A549 (cell line): ENCODE measurements around the gene TMEM59L. TPM values are rescaled to one million over a fixed set of nuclear protein-coding genes. Genes with fewer than 3 reads are reported as not detected.

Experiments
- ATAC-seq, 2 experiments: fragments of 200-7000 bp in 1 of 2; fragments of >200 bp in 1 of 2; cut with Nextera tagmentation in 1 of 2; cut with Tn5 transposase in 1 of 2; 3 replicates each; pipeline versions ENCODE4 v1.8.0 to v1.9.1; 2018 to 2020; ENCODE audit warnings: mild to moderate bottlenecking in 1 of 2, moderate library complexity in 1 of 2
- CTCF ChIA-PET: fragments of 300-600 bp; sonication (Branson Sonifier 250); formaldehyde crosslinking; extraction: SDS; loops from one replicate; lab custom pipeline; 2021; ENCODE audit warnings: antibody characterized with exemption, inconsistent platforms; lab: Yijun Ruan, JAX
- POLR2A ChIA-PET: fragments of 350-600 bp; formaldehyde crosslinking; extraction: SDS; loops from one replicate; lab custom pipeline; 2021; ENCODE audit warnings: antibody characterized with exemption, inconsistent platforms; lab: Yijun Ruan, JAX
- DNase-seq, 2 experiments: peaks; one replicate each; pipeline versions ENCODE4 v3.0.0 to v3.0.0-alpha.2; 2011 to 2016; ENCODE audit warnings: low read depth in 1 of 2, low spot score in 1 of 2
- FAIRE-seq: peaks from 2 replicates; lab custom pipeline; 2011; peaks lifted over from hg19 to GRCh38; lab: Jason Lieb, UNC
- H3K27ac ChIP-seq, 2 experiments: fragments of >200 bp; sonication (Bioruptor Twin); formaldehyde crosslinking; 3 replicates each; pipeline ENCODE4 v1.5.1; 2016 to 2017
- H3K4me1 ChIP-seq: fragments of >200 bp; sonication (Bioruptor Twin); formaldehyde crosslinking; 3 replicates; pipeline ENCODE4 v1.6.1; 2016
- H3K4me2 ChIP-seq: fragments of >200 bp; sonication (Bioruptor Twin); formaldehyde crosslinking; 3 replicates; pipeline ENCODE4 v1.6.1; 2016
- H3K4me3 ChIP-seq: fragments of >200 bp; sonication (Bioruptor Twin); formaldehyde crosslinking; 3 replicates; pipeline ENCODE4 v1.5.1; 2016
- H3K9me3 ChIP-seq: fragments of >200 bp; sonication (Bioruptor Twin); formaldehyde crosslinking; 3 replicates; pipeline ENCODE4 v1.6.1; 2016
- ATOH8 ChIP-seq: fragments of 250-450 bp; sonication (Bioruptor Pico); IDR thresholded peaks from 2 replicates; pipeline ENCODE4 v1.5.0; 2020; ENCODE audit warnings: low read depth, mild to moderate bottlenecking, moderate library complexity
- CBX2 ChIP-seq: fragments of 200-600 bp; sonication (generic); IDR thresholded peaks from 2 replicates; pipeline ENCODE4 v1.6.1; 2016; ENCODE audit warnings: low read depth, mild to moderate bottlenecking, borderline replicate concordance
- CEBPB ChIP-seq, 2 experiments: fragments of >200 bp in 1 of 2; sonication (Bioruptor Twin) in 1 of 2; formaldehyde crosslinking in 1 of 2; IDR thresholded peaks; 2 replicates each; pipeline ENCODE4 v1.6.1; 2012 to 2016
- CHD2 ChIP-seq: fragments of 150-350 bp; IDR thresholded peaks from 2 replicates; pipeline ENCODE4 v1.6.1; 2014; ENCODE audit warnings: low read length; ENCODE audit not compliant: partially characterized antibody
- EHMT2 ChIP-seq: fragments of 200-600 bp; sonication (generic); IDR thresholded peaks from 2 replicates; pipeline ENCODE4 v1.6.1; 2016; ENCODE audit warnings: antibody characterized with exemption, low read depth, mild to moderate bottlenecking, moderate library complexity
- ELK1 ChIP-seq: fragments of 150-350 bp; IDR thresholded peaks from 2 replicates; pipeline ENCODE4 v1.6.1; 2014; ENCODE audit warnings: low read depth, mild to moderate bottlenecking, low read length
- FOSB ChIP-seq: fragments of 250-450 bp; sonication (Bioruptor Pico); IDR thresholded peaks from 2 replicates; pipeline ENCODE4 v1.5.0; 2020; ENCODE audit warnings: mild to moderate bottlenecking, moderate library complexity
- FOSL2 ChIP-seq, 2 experiments: fragments of 450-650 bp in 1 of 2; fragments of >200 bp in 1 of 2; sonication (Bioruptor Twin) in 1 of 2; formaldehyde crosslinking; IDR thresholded peaks; 2 replicates each; pipeline versions ENCODE4 v1.5.0 to v1.6.1; 2016 to 2020; ENCODE audit warnings: mild to moderate bottlenecking in 1 of 2, moderate library complexity in 1 of 2
- FOXS1 ChIP-seq: fragments of 250-450 bp; sonication (Bioruptor Pico); IDR thresholded peaks from 2 replicates; pipeline ENCODE4 v1.5.0; 2020; ENCODE audit warnings: mild to moderate bottlenecking, moderate library complexity
- HEYL ChIP-seq: fragments of 250-450 bp; sonication (Bioruptor Pico); IDR thresholded peaks from 2 replicates; pipeline ENCODE4 v1.8.0; 2021; ENCODE audit warnings: mild to moderate bottlenecking, moderate library complexity
- HOXA7 ChIP-seq: fragments of 250-450 bp; sonication (Bioruptor Pico); IDR thresholded peaks from 2 replicates; pipeline ENCODE4 v1.5.0; 2020; ENCODE audit warnings: mild to moderate bottlenecking, moderate library complexity
- JUNB ChIP-seq: fragments of >200 bp; sonication (Bioruptor Twin); formaldehyde crosslinking; IDR thresholded peaks from 2 replicates; pipeline ENCODE4 v1.6.1; 2016
- MAFK ChIP-seq: fragments of 450-650 bp; IDR thresholded peaks from 2 replicates; pipeline ENCODE4 v1.6.1; 2014; ENCODE audit not compliant: partially characterized antibody
- MAZ ChIP-seq: fragments of 150-350 bp; IDR thresholded peaks from 2 replicates; pipeline ENCODE4 v1.6.1; 2014; ENCODE audit warnings: antibody characterized with exemption, low read depth, low read length, borderline replicate concordance
- MYC ChIP-seq: IDR thresholded peaks from 2 replicates; pipeline ENCODE4 v1.6.1; 2012; ENCODE audit warnings: mild to moderate bottlenecking, inconsistent platforms, low read length, improper control_type of control experiment, borderline replicate concordance
- NR3C1 ChIP-seq: fragments of >200 bp; sonication (Bioruptor Twin); formaldehyde crosslinking; IDR thresholded peaks from 3 replicates; pipeline ENCODE4 v1.6.1; 2017
- RAD21 ChIP-seq, 2 experiments: fragments of >200 bp in 1 of 2; sonication (Bioruptor Twin) in 1 of 2; formaldehyde crosslinking in 1 of 2; IDR thresholded peaks in 1 of 2; conservative IDR thresholded peaks in 1 of 2; 2 replicates in 1 of 2; 3 replicates in 1 of 2; pipeline ENCODE4 v1.6.1; 2012 to 2018; ENCODE audit warnings: inconsistent platforms in 1 of 2
- RARB ChIP-seq: fragments of 250-450 bp; sonication (Bioruptor Pico); IDR thresholded peaks from 2 replicates; pipeline ENCODE4 v1.8.0; 2021; ENCODE audit warnings: mild to moderate bottlenecking, moderate library complexity
- RFX5 ChIP-seq: fragments of 450-650 bp; IDR thresholded peaks from 2 replicates; pipeline ENCODE4 v1.7.1; 2014; ENCODE audit warnings: antibody characterized with exemption, mild to moderate bottlenecking, moderate library complexity
- RNF2 ChIP-seq: fragments of 200-600 bp; sonication (generic); IDR thresholded peaks from 2 replicates; pipeline ENCODE4 v1.6.1; 2016; ENCODE audit warnings: low read depth, mild to moderate bottlenecking, antibody characterized with exemption, moderate library complexity, borderline replicate concordance
- ZFP36 ChIP-seq: fragments of 450-650 bp; IDR thresholded peaks from 2 replicates; pipeline ENCODE4 v1.6.1; 2014; ENCODE audit warnings: borderline replicate concordance; ENCODE audit not compliant: partially characterized antibody
- ZNF302 ChIP-seq: fragments of 250-450 bp; sonication (Bioruptor Pico); IDR thresholded peaks from 2 replicates; pipeline ENCODE4 v1.9.0; 2021; ENCODE audit warnings: inconsistent platforms, mild to moderate bottlenecking, moderate library complexity
- WGBS: methylation state at CpG from one replicate; pipeline ENCODE4 v1.1.6; 2017; ENCODE audit errors: missing lambda C conversion rate; 5-methylcytosine and 5-hydroxymethylcytosine counted together
- polyA plus RNA-seq, 4 experiments: library from polyadenylated mRNA; depleted of rRNA in 3 of 4; stranded (reverse); fragments of >200 nt; fragmentation: RNase III in 1 of 4; extraction: RNeasy Plus Mini Kit Qiagen cat#74134 plus additional on column Dnase treatment in 1 of 4; gene quantifications; 2 replicates in 3 of 4; 3 replicates in 1 of 4; pipeline ENCODE4 v1.2.3, GENCODE V29; 2011 to 2017
- TF ChIP-seq, protein P1 (sequence below): IDR thresholded peaks from 2 replicates; pipeline ENCODE4 v1.6.1; 2012
- TF ChIP-seq, protein P2 (sequence below): IDR thresholded peaks from 2 replicates; pipeline ENCODE4 v1.6.1; 2012; ENCODE audit warnings: low read depth, borderline replicate concordance

Gene TMEM59L
- polyA plus RNA-seq, 2 of the 4 experiments (the other 2 are of a cell fraction): 0.94 to 4.6 TPM

DNA sequence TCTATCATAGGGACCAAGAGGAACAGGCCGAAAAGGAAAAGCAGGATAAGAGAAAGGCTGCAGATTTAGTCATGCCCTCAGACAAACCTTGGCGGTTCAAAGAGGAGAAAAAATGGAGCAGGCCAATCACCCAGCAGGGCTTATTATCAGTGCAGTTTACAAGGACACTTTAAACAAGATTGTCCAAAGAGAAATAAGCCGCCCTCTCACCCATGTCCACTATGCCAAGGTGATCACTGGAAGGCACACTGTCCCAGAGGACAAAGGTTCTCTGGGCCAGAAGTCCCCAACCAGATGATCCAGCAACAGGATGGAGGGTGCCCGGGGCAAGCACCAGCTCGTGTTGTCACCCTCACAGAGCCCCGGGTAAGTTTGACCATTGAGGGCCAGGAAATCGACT is 32.4 kb upstream of the TMEM59L start:
- Histone ChIP-seq H3K4me2 (no peak overlapping the region), H3K9me3 (no peaks in the 10 kb centered on the region), H3K4me1 (no peaks in the 10 kb centered on the region), H3K27ac (no peak overlapping the region), H3K4me3 (no peak overlapping the region)
- CTCF ChIA-PET: interaction anchor here (0.9 to 2.2 kb wide), 4 partner anchors 9 to 60 kb away, joined by 3 to 12 read pairs (median 4); partner anchors contain the start of gene REX1BD
- 67% methylated on average over 4 of the region's 7 CpGs for whole genome bisulfite sequencing
- ATAC-seq (peak in 1 of 2 experiments; percentile 15; a peak in 2 of 6 replicates), FAIRE-seq (no peak), DNase-seq (no peak)
- TF ChIP-seq MAZ (no peak), NR3C1 (no peak), CBX2 (no peak), RARB (CRISPR knock-in tag) (no peak), HEYL (CRISPR knock-in tag) (no peak), FOXS1 (no peak), ATOH8 (no peak)
- TF ChIP-seq, protein P1, sequence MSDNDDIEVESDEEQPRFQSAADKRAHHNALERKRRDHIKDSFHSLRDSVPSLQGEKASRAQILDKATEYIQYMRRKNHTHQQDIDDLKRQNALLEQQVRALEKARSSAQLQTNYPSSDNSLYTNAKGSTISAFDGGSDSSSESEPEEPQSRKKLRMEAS: no peak
- POLR2A ChIA-PET: no interaction called here

DNA sequence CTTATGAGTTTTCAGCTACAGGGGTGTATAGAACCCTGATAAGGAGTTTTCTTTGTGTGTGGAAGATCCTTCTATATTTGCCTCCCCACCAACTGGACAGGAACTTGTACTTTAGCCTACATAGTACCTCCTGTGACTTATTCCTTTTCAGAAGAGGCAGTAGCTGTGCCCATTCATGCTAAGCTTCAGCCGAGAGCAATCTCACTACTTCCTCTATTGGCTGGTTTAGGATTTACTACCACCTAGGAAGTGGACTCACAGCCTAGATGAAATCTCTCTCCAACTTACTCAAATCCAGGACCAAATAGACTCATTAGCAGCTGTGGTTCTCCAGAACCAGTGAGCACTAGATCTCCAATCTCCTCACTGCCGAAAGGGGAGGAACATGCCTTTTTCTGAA is 26.4 kb upstream of the TMEM59L start:
- no peak for FAIRE-seq
- H3K4me1 ChIP-seq: peaks cover 8% of the 10 kb centered on the region; the same call in 1 of the 3 replicates
- TF ChIP-seq MAZ (no peak), HOXA7 (no peak), RNF2 (no peak), ATOH8 (no peak), MYC (no peak), EHMT2 (no peak), CEBPB (IDR thresholded peaks at IDR 0.05) (no peak), RAD21 (conservative IDR thresholded peaks at IDR 0.05 in 1 of 2, IDR thresholded peaks at IDR 0.05 in 1 of 2) (no peak), ZNF302 (no peak), FOSB (CRISPR knock-in tag) (no peak), ELK1 (no peak), JUNB (no peak), CHD2 (no peak), RFX5 (no peak), MAFK (no peak), ZFP36 (no peak), FOSL2 (IDR thresholded peaks at IDR 0.05) (no peak), FOSL2 (CRISPR knock-in tag; IDR thresholded peaks at IDR 0.05) (no peak)
- TF ChIP-seq, protein P2, sequence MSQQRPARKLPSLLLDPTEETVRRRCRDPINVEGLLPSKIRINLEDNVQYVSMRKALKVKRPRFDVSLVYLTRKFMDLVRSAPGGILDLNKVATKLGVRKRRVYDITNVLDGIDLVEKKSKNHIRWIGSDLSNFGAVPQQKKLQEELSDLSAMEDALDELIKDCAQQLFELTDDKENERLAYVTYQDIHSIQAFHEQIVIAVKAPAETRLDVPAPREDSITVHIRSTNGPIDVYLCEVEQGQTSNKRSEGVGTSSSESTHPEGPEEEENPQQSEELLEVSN: no peak
- TF ChIP-seq, protein P1: no peak
- TF ChIP-seq, all 56 proteins: peak for 0
- ATAC-seq: no peak
- no peak overlapping the region for H3K4me2 ChIP-seq
- CTCF ChIA-PET: interaction anchor here (1.1 to 3.6 kb wide), 5 partner anchors 9 to 261 kb away, joined by 3 to 22 read pairs (median 4); no protein-coding TSS in a partner anchor
- H3K4me3 ChIP-seq: no peak overlapping the region
- POLR2A ChIA-PET: no interaction called here
- DNase-seq: no peak
- no peak overlapping the region for H3K27ac ChIP-seq
- no peaks in the 10 kb centered on the region for H3K9me3 ChIP-seq
- 56% methylated on average over 2 of the region's 2 CpGs for WGBS
